Measurements from ENCODE around the gene ZFHX3. TPM values are rescaled to one million over a fixed set of nuclear protein-coding genes. Genes with fewer than 3 reads are reported as not detected.
A peak's percentile ranks its signal among the peaks of the same experiment; 100 is the strongest.

ZFHX3 gene
- total and polyA plus RNA-seq, 9 donors: 3.4 to 17.6 (median 11.9) TPM

DNA sequence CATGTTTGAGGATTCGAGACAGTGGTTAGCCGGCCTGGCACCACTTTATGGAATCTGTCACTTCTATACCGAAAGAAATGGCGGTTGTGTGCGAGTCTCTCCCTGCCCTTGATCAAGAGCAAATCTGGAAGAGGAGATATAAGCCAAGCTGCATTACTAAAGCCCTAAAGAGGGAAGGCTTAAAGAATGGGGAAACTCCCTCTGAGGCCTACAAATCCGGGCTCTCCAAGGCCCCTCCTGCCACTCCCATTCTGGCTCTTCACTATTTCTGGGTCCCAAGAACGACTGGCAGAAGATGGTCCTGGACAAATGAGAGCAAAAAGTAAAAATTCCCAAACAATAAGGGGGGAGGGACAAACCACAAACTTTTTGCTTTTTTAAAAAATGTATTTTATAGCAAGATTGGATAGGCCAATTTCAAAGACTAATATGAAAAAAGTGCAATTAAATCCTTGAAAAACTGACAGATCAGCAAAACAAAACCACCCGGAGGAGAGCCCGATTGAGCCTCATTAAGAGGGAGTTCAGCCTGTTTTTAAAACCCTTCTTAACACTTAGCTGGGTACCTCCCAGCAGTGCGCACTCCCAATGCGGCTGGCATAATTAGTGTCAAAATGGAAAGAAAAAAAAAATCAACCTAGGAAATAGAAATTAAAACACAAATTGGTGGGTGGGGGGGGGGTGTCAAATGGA, 193.5 kb downstream of the ZFHX3 start:
- 82 to 83% (median 83%) methylated on average over 11 of the region's 11 CpGs for WGBS, 3 donors
- Histone ChIP-seq H3K9me3 (no peaks in the 10 kb centered on the region), H3K27ac (no peak overlapping the region), H3K36me3 (no peaks in the 10 kb centered on the region), H3K27me3 (no peaks in the 10 kb centered on the region), H3K4me1 (ENCODE audit: insufficient read depth) (peaks cover 2% of the 10 kb centered on the region), H3K4me3 (no peak overlapping the region)
- TF ChIP-seq EP300 (IDR thresholded peaks at IDR 0.05): no peak
- TF ChIP-seq, protein P1, sequence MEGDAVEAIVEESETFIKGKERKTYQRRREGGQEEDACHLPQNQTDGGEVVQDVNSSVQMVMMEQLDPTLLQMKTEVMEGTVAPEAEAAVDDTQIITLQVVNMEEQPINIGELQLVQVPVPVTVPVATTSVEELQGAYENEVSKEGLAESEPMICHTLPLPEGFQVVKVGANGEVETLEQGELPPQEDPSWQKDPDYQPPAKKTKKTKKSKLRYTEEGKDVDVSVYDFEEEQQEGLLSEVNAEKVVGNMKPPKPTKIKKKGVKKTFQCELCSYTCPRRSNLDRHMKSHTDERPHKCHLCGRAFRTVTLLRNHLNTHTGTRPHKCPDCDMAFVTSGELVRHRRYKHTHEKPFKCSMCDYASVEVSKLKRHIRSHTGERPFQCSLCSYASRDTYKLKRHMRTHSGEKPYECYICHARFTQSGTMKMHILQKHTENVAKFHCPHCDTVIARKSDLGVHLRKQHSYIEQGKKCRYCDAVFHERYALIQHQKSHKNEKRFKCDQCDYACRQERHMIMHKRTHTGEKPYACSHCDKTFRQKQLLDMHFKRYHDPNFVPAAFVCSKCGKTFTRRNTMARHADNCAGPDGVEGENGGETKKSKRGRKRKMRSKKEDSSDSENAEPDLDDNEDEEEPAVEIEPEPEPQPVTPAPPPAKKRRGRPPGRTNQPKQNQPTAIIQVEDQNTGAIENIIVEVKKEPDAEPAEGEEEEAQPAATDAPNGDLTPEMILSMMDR (IDR thresholded peaks at IDR 0.05): no peak
- no peak for TF ChIP-seq POLR2A (IDR thresholded peaks at IDR 0.05)
- intact Hi-C loops (cut with DNase I): loop anchor here in 1 of 4 donors (10.0 kb wide), 1 partner anchor 190 kb away; the partner anchor contains the start of gene ZFHX3
- no peak for DNase-seq

DNA sequence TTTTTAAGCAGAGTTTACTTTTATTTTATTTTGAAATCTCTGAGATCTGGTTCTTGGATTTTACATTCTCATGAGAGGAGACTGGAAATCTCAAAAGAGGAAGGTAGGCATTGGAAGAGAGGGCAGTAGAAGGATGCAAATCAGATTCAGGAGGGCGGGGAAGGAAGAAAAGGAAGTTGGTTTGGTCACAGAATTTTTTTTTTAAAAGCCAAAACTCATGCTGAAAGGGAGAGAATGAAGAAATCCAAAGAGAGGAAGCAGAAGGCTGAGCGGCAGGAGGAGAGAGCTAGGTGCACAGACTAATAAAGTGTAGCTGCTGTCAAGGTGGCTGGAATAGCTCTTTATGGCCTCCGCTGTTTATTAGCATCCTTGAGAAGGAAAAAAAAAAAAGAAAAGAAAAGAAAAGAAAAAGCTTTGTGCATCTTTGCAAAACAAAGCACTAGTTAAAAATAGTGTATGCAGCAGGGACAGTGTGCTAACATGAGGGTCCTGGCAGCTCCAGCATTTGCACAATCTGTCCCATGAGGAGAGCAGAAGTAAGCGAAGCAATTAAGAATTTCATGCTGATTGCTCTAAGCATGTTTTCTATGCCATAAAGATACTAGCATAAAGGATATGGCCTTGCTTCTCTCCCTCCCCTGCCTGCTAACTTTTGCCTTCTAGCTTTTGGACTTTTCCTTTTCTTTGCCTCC, 194.2 kb downstream of the ZFHX3 start:
- Histone ChIP-seq H3K9me3 (no peaks in the 10 kb centered on the region), H3K4me1 (ENCODE audit: insufficient read depth) (peaks cover 2% of the 10 kb centered on the region), H3K27me3 (no peaks in the 10 kb centered on the region), H3K27ac (no peak overlapping the region), H3K36me3 (no peaks in the 10 kb centered on the region), H3K4me3 (no peak overlapping the region)
- intact Hi-C loops (cut with DNase I): loop anchor here in 1 of 4 donors (10.0 kb wide), 1 partner anchor 191 kb away; the partner anchor contains the start of gene ZFHX3
- no peak for TF ChIP-seq EP300 (IDR thresholded peaks at IDR 0.05)
- no peak for TF ChIP-seq POLR2A (IDR thresholded peaks at IDR 0.05)
- TF ChIP-seq, protein P1 (IDR thresholded peaks at IDR 0.05): no peak
- DNase-seq: no peak
- WGBS, 3 donors: 77 to 94% (median 94%) methylated on average over 4 of the region's 4 CpGs

- WGBS, 3 donors: 89 to 100% (median 93%) methylated on average over 1 of the region's 1 CpG
- H3K27me3 ChIP-seq: no peaks in the 10 kb centered on the region
- no peak overlapping the region for H3K4me3 ChIP-seq
- no peaks in the 10 kb centered on the region for H3K9me3 ChIP-seq
- H3K36me3 ChIP-seq: no peaks in the 10 kb centered on the region
- peaks cover 6% of the 10 kb centered on the region for H3K4me1 ChIP-seq (ENCODE audit: insufficient read depth)
- H3K27ac ChIP-seq: no peak overlapping the region
- no peak for DNase-seq
- intact Hi-C loops (cut with DNase I): loop anchor here in 1 of 4 donors (10.0 kb wide), 1 partner anchor 192 kb away; the partner anchor contains the start of gene ZFHX3
- TF ChIP-seq POLR2A (IDR thresholded peaks at IDR 0.05): no peak
- no peak for TF ChIP-seq EP300 (IDR thresholded peaks at IDR 0.05)
- TF ChIP-seq, protein P1 (IDR thresholded peaks at IDR 0.05): no peak
Measured at GRCh38 chr16:72852421-72852820, 195.5 kb downstream of the ZFHX3 start.

DNA sequence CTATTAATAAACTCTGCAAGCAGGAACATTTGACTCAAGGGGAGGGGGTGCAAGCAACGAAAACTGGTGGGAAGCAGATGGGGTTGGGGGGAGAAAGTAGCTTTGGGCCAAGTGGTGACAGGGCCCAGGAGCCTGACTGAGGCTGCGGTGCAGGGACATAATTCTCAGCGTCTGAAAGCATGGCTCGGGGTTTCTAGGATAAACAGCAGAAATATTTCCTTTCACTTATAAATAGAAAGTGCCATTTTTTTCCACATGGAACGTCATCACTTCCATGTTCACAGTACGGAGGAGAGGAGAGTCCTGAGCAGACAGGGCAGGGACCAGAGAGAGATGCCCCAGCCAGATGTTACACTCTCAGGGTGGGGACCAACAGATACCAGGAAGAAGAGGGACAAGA, 197.1 kb downstream of the ZFHX3 start:
- Histone ChIP-seq H3K4me3 (no peak overlapping the region), H3K27ac (peak overlapping the region in 1 of 2 donors; percentile 6), H3K9me3 (no peaks in the 10 kb centered on the region), H3K27me3 (no peaks in the 10 kb centered on the region), H3K4me1 (ENCODE audit: insufficient read depth) (peaks cover 6% of the 10 kb centered on the region), H3K36me3 (no peaks in the 10 kb centered on the region)
- intact Hi-C loops (cut with DNase I): loop anchor here in 1 of 4 donors (10.0 kb wide), 1 partner anchor 194 kb away; the partner anchor contains the start of gene ZFHX3
- 46 to 48% (median 46%) methylated on average over 6 of the region's 6 CpGs for WGBS, 3 donors
- TF ChIP-seq, protein P1 (IDR thresholded peaks at IDR 0.05): no peak
- no peak for TF ChIP-seq POLR2A (IDR thresholded peaks at IDR 0.05)
- no peak for TF ChIP-seq EP300 (IDR thresholded peaks at IDR 0.05)
- DNase-seq: no peak

Data from ovary (tissue), 9 donors.